Stimulated activated CD8-positive, alpha-beta memory T cell treated with anti-CD3 and anti-CD28 coated beads, Interleukin-12 subunit alpha, Interleukin-12 subunit beta, amount 100 ng/mL, for 4 hours (primary cell): ENCODE measurements around the gene RBM39.
"Not testable (repeated sequence)": the region's sequence is repeated elsewhere in the genome, so short reads cannot be mapped to it uniquely, and the experiment has no call there.

Experiments
- DNase-seq: peaks from one replicate; pipeline ENCODE4 v3.0.0-alpha.2; 2020; ENCODE audit warnings: low read depth

RBM39 gene

GRCh38 chr20:35741892-35742740 lies at the start of gene RBM39:
Gene RBM39 (minus strand): TSS chr20:35742260. CDS start chr20:35740874, 1,386 bp downstream.
- peak; percentile 95 for DNase-seq

- DNase-seq: no peak
These were observed 49.8 kb upstream of the RBM39 start for GRCh38 chr20:35791821-35792220.

- no peak for DNase-seq
These were observed 49.0 kb upstream of the RBM39 start for GRCh38 chr20:35791097-35791496.

- no peak for DNase-seq
These were observed 46.7 kb upstream of the RBM39 start for GRCh38 chr20:35788796-35789195.

GRCh38 chr20:35785541-35785940 lies 43.5 kb upstream of the RBM39 start:
- not testable (repeated sequence) for DNase-seq

GRCh38 chr20:35783811-35784210 lies 41.8 kb upstream of the RBM39 start:
- DNase-seq: not testable (repeated sequence)

GRCh38 chr20:35776513-35777101 lies 34.5 kb upstream of the RBM39 start:
- no peak for DNase-seq

GRCh38 chr20:35774391-35774790 lies 32.3 kb upstream of the RBM39 start:
- DNase-seq: no peak

GRCh38 chr20:35773154-35773751 lies 31.2 kb upstream of the RBM39 start:
- no peak for DNase-seq

GRCh38 chr20:35772563-35773058 lies 30.6 kb upstream of the RBM39 start:
- no peak for DNase-seq

GRCh38 chr20:35771689-35772562 lies 29.9 kb upstream of the RBM39 start, which contains the start of gene PHF20:
Gene PHF20 (plus strand): TSS chr20:35772015. CDS start chr20:35801523, 29,508 bp downstream.
- DNase-seq: peak; percentile 100

- DNase-seq: no peak
These were observed 29.3 kb upstream of the RBM39 start for GRCh38 chr20:35771367-35771688.

GRCh38 chr20:35768731-35769664 lies 26.9 kb upstream of the RBM39 start:
- no peak for DNase-seq

GRCh38 chr20:35767683-35768481 lies 25.8 kb upstream of the RBM39 start:
- DNase-seq: peak; percentile 41

GRCh38 chr20:35766843-35767242 lies 24.8 kb upstream of the RBM39 start:
- DNase-seq: no peak

GRCh38 chr20:35764936-35765335 lies 22.9 kb upstream of the RBM39 start:
- not testable (repeated sequence) for DNase-seq

GRCh38 chr20:35762461-35762860 lies 20.4 kb upstream of the RBM39 start:
- DNase-seq: no peak

GRCh38 chr20:35761548-35761947 lies 19.5 kb upstream of the RBM39 start:
- DNase-seq: not testable (repeated sequence)

- DNase-seq: no peak
These were observed 15.1 kb upstream of the RBM39 start for GRCh38 chr20:35757098-35757705.
